ENCODE data around the gene DIRAS2. TPM values are rescaled to one million over a fixed set of nuclear protein-coding genes. Genes with fewer than 3 reads are reported as not detected.

DIRAS2 gene
- total RNA-seq, 2 donors from 2014 or later: 0.28 TPM; not detected in 1

DNA sequence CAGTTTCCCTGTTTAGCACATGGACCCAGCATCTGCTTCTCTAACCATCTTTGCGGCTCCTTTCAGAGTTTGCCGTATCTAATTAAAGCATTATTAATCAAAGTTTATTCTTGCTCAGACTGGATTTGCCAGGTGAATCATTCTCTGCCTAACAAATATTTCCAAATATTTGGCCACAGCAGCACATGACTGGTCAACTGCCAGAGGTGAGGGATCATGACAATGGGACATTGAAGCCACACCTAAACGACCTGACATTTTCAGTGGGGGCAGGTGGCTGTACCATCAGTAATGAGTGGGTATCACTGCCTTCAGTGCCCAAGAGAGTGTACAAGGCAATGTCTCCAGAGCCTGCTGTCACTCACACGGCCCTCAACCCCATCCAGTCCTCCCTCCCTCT is 80.4 kb downstream of the DIRAS2 start:
- H3K36me3 ChIP-seq: no peaks in the 10 kb centered on the region
- no peaks in the 10 kb centered on the region for H3K9me3 ChIP-seq
- H3K27ac ChIP-seq: no peak overlapping the region
- intact Hi-C loops (cut with DNase I): no loop called here
- no peaks in the 10 kb centered on the region for H3K27me3 ChIP-seq (replicated peaks; ENCODE audit: insufficient read depth)
- DNase-seq (ENCODE audit: low spot score): no peak
- H3K4me1 ChIP-seq (replicated peaks): no peaks in the 10 kb centered on the region
- TF ChIP-seq POLR2AphosphoS5 (IDR thresholded peaks at IDR 0.05) (no peak), POLR2A (IDR thresholded peaks at IDR 0.05) (no peak)
- TF ChIP-seq, protein P1, sequence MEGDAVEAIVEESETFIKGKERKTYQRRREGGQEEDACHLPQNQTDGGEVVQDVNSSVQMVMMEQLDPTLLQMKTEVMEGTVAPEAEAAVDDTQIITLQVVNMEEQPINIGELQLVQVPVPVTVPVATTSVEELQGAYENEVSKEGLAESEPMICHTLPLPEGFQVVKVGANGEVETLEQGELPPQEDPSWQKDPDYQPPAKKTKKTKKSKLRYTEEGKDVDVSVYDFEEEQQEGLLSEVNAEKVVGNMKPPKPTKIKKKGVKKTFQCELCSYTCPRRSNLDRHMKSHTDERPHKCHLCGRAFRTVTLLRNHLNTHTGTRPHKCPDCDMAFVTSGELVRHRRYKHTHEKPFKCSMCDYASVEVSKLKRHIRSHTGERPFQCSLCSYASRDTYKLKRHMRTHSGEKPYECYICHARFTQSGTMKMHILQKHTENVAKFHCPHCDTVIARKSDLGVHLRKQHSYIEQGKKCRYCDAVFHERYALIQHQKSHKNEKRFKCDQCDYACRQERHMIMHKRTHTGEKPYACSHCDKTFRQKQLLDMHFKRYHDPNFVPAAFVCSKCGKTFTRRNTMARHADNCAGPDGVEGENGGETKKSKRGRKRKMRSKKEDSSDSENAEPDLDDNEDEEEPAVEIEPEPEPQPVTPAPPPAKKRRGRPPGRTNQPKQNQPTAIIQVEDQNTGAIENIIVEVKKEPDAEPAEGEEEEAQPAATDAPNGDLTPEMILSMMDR (IDR thresholded peaks at IDR 0.05): no peak
- 88% methylated on average over 4 of the region's 4 CpGs for WGBS
- no peak overlapping the region for H3K4me3 ChIP-seq

Other genes starting within 250 kb of the DIRAS2 start
- gene SYK, start 159.0 kb upstream of the DIRAS2 start, total RNA-seq: 10 to 100 TPM in 1 of 2 donors, 1 to 10 TPM in 1; 4.5 to 43.6 TPM

Data from prostate gland (tissue), 2 donors.